ENCODE data around the gene PRAMEF25. TPM values are rescaled to one million over a fixed set of nuclear protein-coding genes. Genes with fewer than 3 reads are reported as not detected.
"Not testable (repeated sequence)": the region's sequence is repeated elsewhere in the genome, so short reads cannot be mapped to it uniquely, and the experiment has no call there.

PRAMEF25 gene
- total RNA-seq (ENCODE audit: insufficient read depth, low replicate concordance), result not detected

GRCh38 chr1:13070474-13070873, at the start of gene PRAMEF25:
Gene PRAMEF25 (plus strand): TSS chr1:13070774. CDS start chr1:13073694, 2,920 bp downstream.
- DNase-seq (ENCODE audit: low spot score), result not testable (repeated sequence)

- not testable (repeated sequence) for DNase-seq (ENCODE audit: low spot score)
Observed at GRCh38 chr1:13056475-13056874, 14.1 kb upstream of the PRAMEF25 start, which contains the start of gene PRAMEF27. Gene PRAMEF27 (minus strand): TSS chr1:13056575. CDS start chr1:13053659, 2,916 bp downstream.

- not testable (repeated sequence) for DNase-seq (ENCODE audit: low spot score)
Observed at GRCh38 chr1:13116754-13117153, 46.2 kb downstream of the PRAMEF25 start, which contains the start of gene HNRNPCL2. Gene HNRNPCL2 (minus strand): TSS chr1:13116854. CDS start chr1:13116400, 454 bp downstream.

Other genes with a start within 250 kb of the PRAMEF25 start
- gene PRAMEF11, start 239.4 kb upstream of the PRAMEF25 start, total RNA-seq (ENCODE audit: insufficient read depth, low replicate concordance), result not detected
- gene HNRNPCL1, start 222.1 kb upstream of the PRAMEF25 start, total RNA-seq (ENCODE audit: insufficient read depth, low replicate concordance), result 0.72 TPM
- 0.72 TPM for gene PRAMEF2, start 213.7 kb upstream of the PRAMEF25 start, total RNA-seq (ENCODE audit: insufficient read depth, low replicate concordance)
- gene PRAMEF4, start 184.6 kb upstream of the PRAMEF25 start, total RNA-seq (ENCODE audit: insufficient read depth, low replicate concordance), result 1.2 TPM
- gene PRAMEF10, start 172.5 kb upstream of the PRAMEF25 start, total RNA-seq (ENCODE audit: insufficient read depth, low replicate concordance), result 0.48 TPM
- gene PRAMEF7, start 154.2 kb upstream of the PRAMEF25 start, total RNA-seq (ENCODE audit: insufficient read depth, low replicate concordance), result not detected
- gene PRAMEF6, start 123.2 kb upstream of the PRAMEF25 start, total RNA-seq (ENCODE audit: insufficient read depth, low replicate concordance), result not detected
- gene PRAMEF27, start 14.2 kb upstream of the PRAMEF25 start, total RNA-seq (ENCODE audit: insufficient read depth, low replicate concordance), result not detected
- gene HNRNPCL3, start 10.0 kb upstream of the PRAMEF25 start, total RNA-seq (ENCODE audit: insufficient read depth, low replicate concordance), result 2.9 TPM
- gene HNRNPCL2, start 46.1 kb downstream of the PRAMEF25 start, total RNA-seq (ENCODE audit: insufficient read depth, low replicate concordance), result 2.2 TPM
- not detected for gene PRAMEF26, start 85.2 kb downstream of the PRAMEF25 start, total RNA-seq (ENCODE audit: insufficient read depth, low replicate concordance)
- not detected for gene HNRNPCL4, start 94.9 kb downstream of the PRAMEF25 start, total RNA-seq (ENCODE audit: insufficient read depth, low replicate concordance)
- gene PRAMEF9, start 101.1 kb downstream of the PRAMEF25 start, total RNA-seq (ENCODE audit: insufficient read depth, low replicate concordance), result not detected
- gene PRAMEF13, start 130.6 kb downstream of the PRAMEF25 start, total RNA-seq (ENCODE audit: insufficient read depth, low replicate concordance), result not detected
- 1.4 TPM for gene PRAMEF18, start 155.4 kb downstream of the PRAMEF25 start, total RNA-seq (ENCODE audit: insufficient read depth, low replicate concordance)
- gene PRAMEF5, start 183.4 kb downstream of the PRAMEF25 start, total RNA-seq (ENCODE audit: insufficient read depth, low replicate concordance), result not detected
- gene PRAMEF8, start 214.4 kb downstream of the PRAMEF25 start, total RNA-seq (ENCODE audit: insufficient read depth, low replicate concordance), result 0.48 TPM
- gene PRAMEF33, start 232.8 kb downstream of the PRAMEF25 start, total RNA-seq (ENCODE audit: insufficient read depth, low replicate concordance), result not detected
- gene PRAMEF15, start 244.8 kb downstream of the PRAMEF25 start, total RNA-seq (ENCODE audit: insufficient read depth, low replicate concordance), result 0.48 TPM

Data from umbilical cord (tissue), 2 donors.